ENCODE data around the gene GGTA1.

GRCh38 chr9:121483473-121484031 lies 16.1 kb downstream of the GGTA1 start:
- TF ChIP-seq CTCF (IDR thresholded peaks at IDR 0.05; ENCODE audit: insufficient read depth, low read length, poor library complexity, severe bottlenecking) = no peak
- no peak for TF ChIP-seq EZH2phosphoT487 (conservative IDR thresholded peaks at IDR 0.05; ENCODE audit: low read length)
